Measurements from ENCODE around the gene ZNF445.

The ZNF445 gene

GRCh38 chr3:44416031-44417030 lies 61.1 kb downstream of the ZNF445 start:
- DNase-seq = no peak
- H3K56ac ChIP-seq (ENCODE audit: low read length) = no peak overlapping the region
- H3K27me3 ChIP-seq (ENCODE audit: insufficient read depth, low read length, poor library complexity) = no peaks in the 10 kb centered on the region
- no peak overlapping the region for H3K4ac ChIP-seq (ENCODE audit: low read depth, low read length)
- H3K4me2 ChIP-seq (ENCODE audit: low read length) = no peak overlapping the region
- no peaks in the 10 kb centered on the region for H3K79me1 ChIP-seq (ENCODE audit: low read length)
- H3K4me3 ChIP-seq (ENCODE audit: low read length) = no peak overlapping the region
- H3K36me3 ChIP-seq (ENCODE audit: control insufficient read depth, insufficient read depth, low read length) = no peaks in the 10 kb centered on the region
- H4K5ac ChIP-seq (ENCODE audit: low read length) = no peak overlapping the region
- no peak overlapping the region for H2BK15ac ChIP-seq (replicated peaks; ENCODE audit: low read depth)
- H2BK120ac ChIP-seq (ENCODE audit: low read depth, low read length) = no peak overlapping the region
- no peak overlapping the region for H3K9ac ChIP-seq (ENCODE audit: low read length)
- H3K4me1 ChIP-seq (ENCODE audit: control insufficient read depth, low read depth, low read length) = no peaks in the 10 kb centered on the region
- no peak overlapping the region for H3K23ac ChIP-seq (ENCODE audit: low read length)
- no peak overlapping the region for H3K18ac ChIP-seq (ENCODE audit: low read length)
- H2BK5ac ChIP-seq (ENCODE audit: low read length) = no peak overlapping the region
- H3K79me2 ChIP-seq (ENCODE audit: control insufficient read depth, insufficient read depth, low read length) = no peaks in the 10 kb centered on the region
- no CpG with 5 or more reads among the region's 11 CpGs for WGBS (ENCODE audit: extremely low coverage, insufficient coverage, low lambda C conversion rate)
- H4K8ac ChIP-seq (ENCODE audit: low read depth, low read length) = no peak overlapping the region
- no peak overlapping the region for H2AK5ac ChIP-seq (ENCODE audit: low read length)
- H3K27ac ChIP-seq (ENCODE audit: low read depth, low read length) = no peak overlapping the region

DNA sequence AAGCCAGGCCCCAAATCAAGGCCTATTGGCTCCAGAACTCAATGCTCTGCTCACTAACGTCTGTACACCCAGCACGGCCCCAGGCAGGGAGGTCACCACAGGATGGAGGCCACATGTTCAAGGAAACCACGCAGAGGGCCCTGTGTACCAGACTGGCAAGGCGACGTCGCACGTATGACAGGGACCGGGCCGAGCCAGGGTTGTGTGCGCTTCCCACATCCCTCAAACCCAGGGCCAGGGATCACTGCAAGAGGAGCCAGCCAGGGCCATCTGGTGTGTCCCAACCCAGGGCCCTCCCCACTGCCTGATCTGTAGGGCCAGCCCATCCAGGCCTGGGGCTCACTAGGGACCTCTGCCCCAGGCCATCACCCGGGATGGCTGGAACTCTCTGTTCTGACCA lies 62.0 kb downstream of the ZNF445 start:
- Histone ChIP-seq H2BK5ac (ENCODE audit: low read length) (no peak overlapping the region), H3K27me3 (ENCODE audit: insufficient read depth, low read length, poor library complexity) (no peaks in the 10 kb centered on the region), H3K4me1 (ENCODE audit: control insufficient read depth, low read depth, low read length) (no peaks in the 10 kb centered on the region), H3K18ac (ENCODE audit: low read length) (no peak overlapping the region), H2BK15ac (replicated peaks; ENCODE audit: low read depth) (no peak overlapping the region), H4K8ac (ENCODE audit: low read depth, low read length) (no peak overlapping the region), H3K4ac (ENCODE audit: low read depth, low read length) (no peak overlapping the region), H4K5ac (ENCODE audit: low read length) (no peak overlapping the region), H3K9ac (ENCODE audit: low read length) (no peak overlapping the region), H3K79me2 (ENCODE audit: control insufficient read depth, insufficient read depth, low read length) (no peaks in the 10 kb centered on the region), H3K36me3 (ENCODE audit: control insufficient read depth, insufficient read depth, low read length) (no peaks in the 10 kb centered on the region), H2BK120ac (ENCODE audit: low read depth, low read length) (no peak overlapping the region), H3K79me1 (ENCODE audit: low read length) (no peaks in the 10 kb centered on the region), H3K27ac (ENCODE audit: low read depth, low read length) (no peak overlapping the region), H3K4me3 (ENCODE audit: low read length) (no peak overlapping the region), H3K23ac (ENCODE audit: low read length) (no peak overlapping the region), H3K56ac (ENCODE audit: low read length) (no peak overlapping the region), H2AK5ac (ENCODE audit: low read length) (no peak overlapping the region), H3K4me2 (ENCODE audit: low read length) (no peak overlapping the region)
- no CpG with 5 or more reads among the region's 11 CpGs for WGBS (ENCODE audit: extremely low coverage, insufficient coverage, low lambda C conversion rate)
- no peak for DNase-seq

- no peak overlapping the region for H3K9ac ChIP-seq (ENCODE audit: low read length)
- H4K8ac ChIP-seq (ENCODE audit: low read depth, low read length) = no peak overlapping the region
- H3K36me3 ChIP-seq (ENCODE audit: control insufficient read depth, insufficient read depth, low read length) = no peaks in the 10 kb centered on the region
- no peak overlapping the region for H3K18ac ChIP-seq (ENCODE audit: low read length)
- H3K23ac ChIP-seq (ENCODE audit: low read length) = no peak overlapping the region
- WGBS (ENCODE audit: extremely low coverage, insufficient coverage, low lambda C conversion rate) = no CpG with 5 or more reads among the region's 11 CpGs
- H2BK5ac ChIP-seq (ENCODE audit: low read length) = no peak overlapping the region
- H3K4me1 ChIP-seq (ENCODE audit: control insufficient read depth, low read depth, low read length) = no peaks in the 10 kb centered on the region
- no peaks in the 10 kb centered on the region for H3K79me2 ChIP-seq (ENCODE audit: control insufficient read depth, insufficient read depth, low read length)
- no peak overlapping the region for H3K56ac ChIP-seq (ENCODE audit: low read length)
- no peak overlapping the region for H3K4ac ChIP-seq (ENCODE audit: low read depth, low read length)
- no peaks in the 10 kb centered on the region for H3K79me1 ChIP-seq (ENCODE audit: low read length)
- no peak overlapping the region for H4K5ac ChIP-seq (ENCODE audit: low read length)
- no peak for DNase-seq
- no peak overlapping the region for H3K4me2 ChIP-seq (ENCODE audit: low read length)
- H3K27ac ChIP-seq (ENCODE audit: low read depth, low read length) = no peak overlapping the region
- H2BK15ac ChIP-seq (replicated peaks; ENCODE audit: low read depth) = no peak overlapping the region
- H2BK120ac ChIP-seq (ENCODE audit: low read depth, low read length) = no peak overlapping the region
- H2AK5ac ChIP-seq (ENCODE audit: low read length) = no peak overlapping the region
- no peaks in the 10 kb centered on the region for H3K27me3 ChIP-seq (ENCODE audit: insufficient read depth, low read length, poor library complexity)
- H3K4me3 ChIP-seq (ENCODE audit: low read length) = no peak overlapping the region
Measured at GRCh38 chr3:44414517-44415090, 62.9 kb downstream of the ZNF445 start.

DNA sequence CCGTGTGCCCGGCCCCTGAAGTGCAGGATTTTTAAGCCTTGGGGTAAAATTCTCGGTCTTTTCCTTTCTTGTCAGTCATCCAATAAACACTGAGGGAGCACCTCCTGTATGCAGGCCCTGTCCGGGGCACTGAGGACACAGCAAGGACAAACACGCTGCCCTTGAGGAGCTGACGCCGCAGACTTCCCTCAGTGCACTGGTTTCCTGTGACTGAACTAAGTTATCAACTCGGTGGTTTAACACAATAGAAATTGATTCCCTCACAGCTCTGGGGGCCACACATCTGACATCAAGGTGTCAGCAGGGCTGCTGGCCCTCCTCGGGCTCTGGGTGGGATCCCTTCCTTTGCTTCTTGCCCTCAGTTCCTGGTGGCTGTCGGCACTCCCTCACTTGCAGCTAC lies 65.1 kb downstream of the ZNF445 start:
- H3K79me1 ChIP-seq (ENCODE audit: low read length) = no peaks in the 10 kb centered on the region
- H3K4me3 ChIP-seq (ENCODE audit: low read length) = no peak overlapping the region

GRCh38 chr3:44411031-44411645 lies 66.3 kb downstream of the ZNF445 start:
- no peak overlapping the region for H3K9ac ChIP-seq (ENCODE audit: low read length)
- no peak overlapping the region for H3K4me2 ChIP-seq (ENCODE audit: low read length)
- no peaks in the 10 kb centered on the region for H3K79me2 ChIP-seq (ENCODE audit: control insufficient read depth, insufficient read depth, low read length)
- H2BK5ac ChIP-seq (ENCODE audit: low read length) = no peak overlapping the region
- no peak overlapping the region for H3K4me3 ChIP-seq (ENCODE audit: low read length)
- no peak overlapping the region for H3K27ac ChIP-seq (ENCODE audit: low read depth, low read length)
- H3K27me3 ChIP-seq (ENCODE audit: insufficient read depth, low read length, poor library complexity) = no peaks in the 10 kb centered on the region
- H4K5ac ChIP-seq (ENCODE audit: low read length) = no peak overlapping the region
- no peak overlapping the region for H2BK15ac ChIP-seq (replicated peaks; ENCODE audit: low read depth)
- H3K56ac ChIP-seq (ENCODE audit: low read length) = no peak overlapping the region
- H3K23ac ChIP-seq (ENCODE audit: low read length) = no peak overlapping the region
- no peak overlapping the region for H4K8ac ChIP-seq (ENCODE audit: low read depth, low read length)
- no peak overlapping the region for H3K4ac ChIP-seq (ENCODE audit: low read depth, low read length)
- no peaks in the 10 kb centered on the region for H3K4me1 ChIP-seq (ENCODE audit: control insufficient read depth, low read depth, low read length)
- H2AK5ac ChIP-seq (ENCODE audit: low read length) = no peak overlapping the region
- no CpG with 5 or more reads among the region's 11 CpGs for WGBS (ENCODE audit: extremely low coverage, insufficient coverage, low lambda C conversion rate)
- no peak overlapping the region for H3K18ac ChIP-seq (ENCODE audit: low read length)
- no peaks in the 10 kb centered on the region for H3K79me1 ChIP-seq (ENCODE audit: low read length)
- H3K36me3 ChIP-seq (ENCODE audit: control insufficient read depth, insufficient read depth, low read length) = no peaks in the 10 kb centered on the region
- no peak for DNase-seq
- H2BK120ac ChIP-seq (ENCODE audit: low read depth, low read length) = no peak overlapping the region

More for the DNA sequence above, 65.1 kb downstream of the ZNF445 start:
- no peak overlapping the region for H4K8ac ChIP-seq (ENCODE audit: low read depth, low read length)
- H3K4ac ChIP-seq (ENCODE audit: low read depth, low read length) = no peak overlapping the region
- H3K27ac ChIP-seq (ENCODE audit: low read depth, low read length) = no peak overlapping the region
- DNase-seq = no peak
- no peaks in the 10 kb centered on the region for H3K27me3 ChIP-seq (ENCODE audit: insufficient read depth, low read length, poor library complexity)
- no peak overlapping the region for H2BK120ac ChIP-seq (ENCODE audit: low read depth, low read length)
- no peak overlapping the region for H2BK5ac ChIP-seq (ENCODE audit: low read length)
- no peak overlapping the region for H3K18ac ChIP-seq (ENCODE audit: low read length)
- no peaks in the 10 kb centered on the region for H3K4me1 ChIP-seq (ENCODE audit: control insufficient read depth, low read depth, low read length)
- H3K4me2 ChIP-seq (ENCODE audit: low read length) = no peak overlapping the region
- H3K23ac ChIP-seq (ENCODE audit: low read length) = no peak overlapping the region
- H3K79me2 ChIP-seq (ENCODE audit: control insufficient read depth, insufficient read depth, low read length) = no peaks in the 10 kb centered on the region
- H4K5ac ChIP-seq (ENCODE audit: low read length) = no peak overlapping the region
- H2BK15ac ChIP-seq (replicated peaks; ENCODE audit: low read depth) = no peak overlapping the region
- no peak overlapping the region for H3K9ac ChIP-seq (ENCODE audit: low read length)
- H3K56ac ChIP-seq (ENCODE audit: low read length) = no peak overlapping the region
- H2AK5ac ChIP-seq (ENCODE audit: low read length) = no peak overlapping the region
- WGBS (ENCODE audit: extremely low coverage, insufficient coverage, low lambda C conversion rate) = no CpG with 5 or more reads among the region's 10 CpGs
- no peaks in the 10 kb centered on the region for H3K36me3 ChIP-seq (ENCODE audit: control insufficient read depth, insufficient read depth, low read length)

All from mesendoderm (in vitro differentiated cells).